ENCODE measurements around the gene PRKAG3.

DNA sequence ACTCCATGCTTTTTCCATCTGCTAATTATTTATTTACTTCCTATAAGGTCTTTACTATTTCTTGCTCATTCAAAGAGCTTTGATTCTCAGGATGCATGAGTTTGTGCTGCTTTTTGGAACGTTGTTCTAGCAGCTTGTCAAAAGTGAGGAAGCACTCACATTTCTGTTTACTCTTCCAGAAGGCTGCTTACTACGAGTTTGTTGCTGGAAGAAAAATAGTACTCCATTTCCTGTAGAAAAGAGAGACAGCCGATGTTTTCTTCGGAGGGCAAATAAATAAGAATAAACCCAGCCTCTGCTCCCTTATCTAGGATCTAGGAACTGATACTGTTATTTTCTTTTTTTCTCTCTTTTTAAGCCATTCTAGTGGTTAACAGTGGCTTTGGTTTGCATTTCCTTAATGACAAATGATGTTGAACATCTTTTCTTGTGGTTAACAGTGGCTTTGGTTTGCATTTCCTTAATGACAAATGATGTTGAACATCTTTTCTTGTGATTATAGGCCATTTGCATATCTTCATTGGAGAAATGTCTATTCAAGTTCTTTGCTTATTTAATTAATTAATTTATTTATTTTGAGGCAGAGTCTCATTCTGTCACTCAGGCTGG lies 29.1 kb downstream of the PRKAG3 start:
- TF ChIP-seq, protein P1, sequence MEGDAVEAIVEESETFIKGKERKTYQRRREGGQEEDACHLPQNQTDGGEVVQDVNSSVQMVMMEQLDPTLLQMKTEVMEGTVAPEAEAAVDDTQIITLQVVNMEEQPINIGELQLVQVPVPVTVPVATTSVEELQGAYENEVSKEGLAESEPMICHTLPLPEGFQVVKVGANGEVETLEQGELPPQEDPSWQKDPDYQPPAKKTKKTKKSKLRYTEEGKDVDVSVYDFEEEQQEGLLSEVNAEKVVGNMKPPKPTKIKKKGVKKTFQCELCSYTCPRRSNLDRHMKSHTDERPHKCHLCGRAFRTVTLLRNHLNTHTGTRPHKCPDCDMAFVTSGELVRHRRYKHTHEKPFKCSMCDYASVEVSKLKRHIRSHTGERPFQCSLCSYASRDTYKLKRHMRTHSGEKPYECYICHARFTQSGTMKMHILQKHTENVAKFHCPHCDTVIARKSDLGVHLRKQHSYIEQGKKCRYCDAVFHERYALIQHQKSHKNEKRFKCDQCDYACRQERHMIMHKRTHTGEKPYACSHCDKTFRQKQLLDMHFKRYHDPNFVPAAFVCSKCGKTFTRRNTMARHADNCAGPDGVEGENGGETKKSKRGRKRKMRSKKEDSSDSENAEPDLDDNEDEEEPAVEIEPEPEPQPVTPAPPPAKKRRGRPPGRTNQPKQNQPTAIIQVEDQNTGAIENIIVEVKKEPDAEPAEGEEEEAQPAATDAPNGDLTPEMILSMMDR (IDR thresholded peaks at IDR 0.05; ENCODE audit: insufficient read depth, low read length), result no peak
- TF ChIP-seq, protein P2, sequence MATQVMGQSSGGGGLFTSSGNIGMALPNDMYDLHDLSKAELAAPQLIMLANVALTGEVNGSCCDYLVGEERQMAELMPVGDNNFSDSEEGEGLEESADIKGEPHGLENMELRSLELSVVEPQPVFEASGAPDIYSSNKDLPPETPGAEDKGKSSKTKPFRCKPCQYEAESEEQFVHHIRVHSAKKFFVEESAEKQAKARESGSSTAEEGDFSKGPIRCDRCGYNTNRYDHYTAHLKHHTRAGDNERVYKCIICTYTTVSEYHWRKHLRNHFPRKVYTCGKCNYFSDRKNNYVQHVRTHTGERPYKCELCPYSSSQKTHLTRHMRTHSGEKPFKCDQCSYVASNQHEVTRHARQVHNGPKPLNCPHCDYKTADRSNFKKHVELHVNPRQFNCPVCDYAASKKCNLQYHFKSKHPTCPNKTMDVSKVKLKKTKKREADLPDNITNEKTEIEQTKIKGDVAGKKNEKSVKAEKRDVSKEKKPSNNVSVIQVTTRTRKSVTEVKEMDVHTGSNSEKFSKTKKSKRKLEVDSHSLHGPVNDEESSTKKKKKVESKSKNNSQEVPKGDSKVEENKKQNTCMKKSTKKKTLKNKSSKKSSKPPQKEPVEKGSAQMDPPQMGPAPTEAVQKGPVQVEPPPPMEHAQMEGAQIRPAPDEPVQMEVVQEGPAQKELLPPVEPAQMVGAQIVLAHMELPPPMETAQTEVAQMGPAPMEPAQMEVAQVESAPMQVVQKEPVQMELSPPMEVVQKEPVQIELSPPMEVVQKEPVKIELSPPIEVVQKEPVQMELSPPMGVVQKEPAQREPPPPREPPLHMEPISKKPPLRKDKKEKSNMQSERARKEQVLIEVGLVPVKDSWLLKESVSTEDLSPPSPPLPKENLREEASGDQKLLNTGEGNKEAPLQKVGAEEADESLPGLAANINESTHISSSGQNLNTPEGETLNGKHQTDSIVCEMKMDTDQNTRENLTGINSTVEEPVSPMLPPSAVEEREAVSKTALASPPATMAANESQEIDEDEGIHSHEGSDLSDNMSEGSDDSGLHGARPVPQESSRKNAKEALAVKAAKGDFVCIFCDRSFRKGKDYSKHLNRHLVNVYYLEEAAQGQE (IDR thresholded peaks at IDR 0.05; ENCODE audit: insufficient replicate concordance, low read depth), result no peak
